RPMI8226 (cell line): ENCODE data around the gene FBXO22.
"Not testable (repeated sequence)": the region's sequence is repeated elsewhere in the genome, so short reads cannot be mapped to it uniquely, and the experiment has no call there.

Source experiments
- DNase-seq: peaks from one replicate; pipeline ENCODE4 v3.0.0-alpha.2; 2015

Gene FBXO22

DNA sequence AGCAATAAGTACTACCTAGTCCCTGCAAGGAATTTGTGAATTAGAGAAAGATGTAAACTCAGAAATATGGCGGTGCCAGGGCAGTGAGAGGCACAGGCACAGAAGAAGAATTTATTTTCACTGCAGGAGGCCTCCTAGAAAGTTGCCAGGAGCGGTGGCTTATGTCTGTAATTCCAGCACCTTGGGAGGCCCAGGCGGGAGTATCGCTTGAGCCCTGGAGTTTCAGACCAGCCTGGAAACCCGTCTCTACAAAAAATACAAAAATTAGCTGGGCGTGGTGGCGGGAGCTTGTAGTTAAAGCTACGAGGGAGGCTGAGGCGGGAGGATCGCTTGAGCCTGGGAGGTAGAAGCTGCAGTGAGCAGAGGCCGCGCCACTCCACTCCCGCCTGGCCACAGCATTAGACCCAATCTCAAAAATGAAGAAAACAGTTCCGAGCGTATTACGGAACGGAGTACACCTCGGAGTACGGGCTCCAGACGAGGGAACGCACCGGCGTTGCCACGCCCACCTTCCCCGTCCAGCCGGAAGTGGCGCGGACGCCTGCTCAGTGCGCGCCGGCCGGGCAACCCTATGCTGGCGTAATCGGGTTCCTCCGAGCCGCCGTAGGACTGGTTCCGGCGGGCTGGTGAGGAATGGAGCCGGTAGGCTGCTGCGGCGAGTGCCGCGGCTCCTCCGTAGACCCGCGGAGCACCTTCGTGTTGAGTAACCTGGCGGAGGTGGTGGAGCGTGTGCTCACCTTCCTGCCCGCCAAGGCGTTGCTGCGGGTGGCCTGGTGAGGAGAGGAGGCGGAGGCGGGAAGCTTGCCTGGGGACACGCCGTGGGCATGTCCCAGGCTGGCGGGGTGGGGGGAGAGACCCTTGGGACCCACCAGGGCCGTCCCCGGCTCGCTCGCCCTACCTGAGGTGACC is at the start of gene FBXO22:
FBXO22 (plus strand) TSS at position 548 of the 909 bp plus-strand sequence; CDS start at position 634, 86 bp downstream.
- peak; percentile 99 for DNase-seq

DNA sequence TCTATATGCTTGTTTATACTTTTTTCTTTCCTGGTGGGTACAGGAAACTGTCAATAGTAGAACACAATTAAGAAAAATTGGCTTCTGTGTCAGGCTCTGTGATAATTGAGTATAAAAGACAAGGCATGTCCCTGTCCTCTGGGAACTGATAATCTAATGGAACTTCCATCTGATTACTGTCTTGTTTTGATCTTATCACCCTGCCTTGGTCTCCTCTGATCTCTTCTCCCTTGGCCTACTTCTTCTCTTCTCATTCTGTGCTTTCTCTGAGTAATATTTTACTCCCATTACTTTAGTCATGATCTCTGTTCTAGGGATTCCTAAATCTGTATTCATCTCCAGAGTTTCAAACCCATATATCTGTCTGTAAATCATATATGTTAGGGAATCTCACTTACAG is 45.8 kb upstream of the FBXO22 start:
- no peak for DNase-seq

DNA sequence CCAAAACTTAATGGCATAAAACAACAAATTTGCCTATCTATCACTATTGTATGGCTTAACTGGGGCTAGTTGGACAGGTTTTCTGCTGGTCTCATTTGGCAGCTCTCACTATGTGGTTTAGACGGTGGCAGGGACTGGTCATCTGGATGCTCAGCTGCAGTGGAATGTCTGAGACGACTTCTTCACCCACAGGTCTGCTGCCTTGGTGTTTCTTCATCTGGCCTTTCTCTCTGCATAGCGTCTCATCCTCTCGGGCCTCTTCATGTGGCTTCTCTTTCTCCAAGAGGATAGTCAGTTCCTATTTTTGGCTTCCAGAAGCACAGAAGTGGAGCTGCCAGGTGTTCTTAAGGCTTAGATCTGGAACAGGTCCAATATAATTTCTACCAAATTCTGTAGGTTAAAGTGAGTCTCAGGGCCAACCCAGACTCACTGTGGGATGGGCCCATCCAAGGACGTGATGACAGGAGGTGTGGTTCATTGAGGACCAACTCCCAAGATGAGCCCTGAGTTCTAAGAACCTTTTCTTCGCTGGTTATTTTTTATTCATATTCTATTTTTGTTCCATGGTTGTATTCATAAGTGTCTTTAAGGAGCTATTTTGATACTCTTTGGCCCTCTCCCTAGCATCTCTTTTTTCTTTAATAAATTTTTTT is 41.8 kb upstream of the FBXO22 start:
- peak; percentile 57 for DNase-seq

DNA sequence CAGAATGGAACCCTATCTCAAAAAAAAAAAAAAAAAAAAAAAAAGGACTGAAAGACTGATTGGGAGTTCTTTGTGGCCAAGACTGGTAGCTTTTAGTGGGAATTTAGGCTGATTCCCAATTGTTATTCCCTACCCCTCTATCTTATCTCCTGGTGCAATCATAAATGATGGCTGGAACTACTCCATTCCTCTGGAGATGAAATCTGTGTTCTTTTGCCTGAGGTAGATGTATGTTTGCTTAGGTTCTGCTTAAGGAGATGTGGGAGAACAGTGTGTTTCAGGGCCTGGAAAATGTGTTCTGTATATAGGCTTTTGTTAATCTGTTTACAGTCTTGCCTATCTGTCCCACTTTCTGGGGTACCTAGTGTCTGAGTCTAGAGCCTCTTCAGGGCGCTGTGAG is 40.9 kb upstream of the FBXO22 start:
- DNase-seq, result no peak

DNA sequence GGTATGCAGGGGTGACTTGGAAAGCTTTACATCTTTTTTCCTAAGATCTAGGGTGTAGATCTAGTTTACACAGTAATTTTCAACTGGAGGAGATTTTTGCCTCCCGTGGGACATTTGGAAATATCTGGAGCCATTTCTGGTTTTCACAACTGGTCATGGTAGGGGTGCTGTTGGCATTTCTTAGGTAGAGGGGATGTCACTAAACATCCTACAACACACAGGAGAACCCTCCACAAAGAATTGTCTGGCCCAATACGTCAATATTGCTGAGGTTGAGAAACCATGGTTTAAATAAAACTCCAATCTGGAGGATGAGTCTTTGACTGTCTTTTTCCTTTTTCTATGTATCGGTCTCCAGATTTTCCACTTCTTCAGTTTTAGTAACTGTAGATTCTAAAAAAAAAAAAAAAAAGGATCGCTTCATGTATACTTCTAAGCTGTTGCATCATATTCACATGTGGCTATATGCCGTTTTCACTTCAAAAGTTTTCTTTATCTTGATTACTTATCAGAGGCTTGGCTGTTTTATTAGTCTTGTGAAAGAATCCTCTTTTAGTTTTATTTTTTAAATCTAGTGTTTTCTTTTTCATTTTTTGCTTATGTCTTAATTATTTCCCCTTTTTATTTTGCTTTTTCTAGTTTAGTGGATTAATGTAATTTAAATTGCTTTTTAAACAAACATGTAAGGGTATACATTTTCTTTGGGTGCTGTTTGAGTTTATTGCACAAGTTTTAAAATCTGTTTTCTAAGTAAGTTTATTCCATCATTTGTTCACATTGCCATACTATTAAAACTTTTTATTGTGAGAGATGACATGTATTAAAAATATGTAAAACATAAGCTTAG is 39.2 kb upstream of the FBXO22 start:
- DNase-seq, result no peak

DNA sequence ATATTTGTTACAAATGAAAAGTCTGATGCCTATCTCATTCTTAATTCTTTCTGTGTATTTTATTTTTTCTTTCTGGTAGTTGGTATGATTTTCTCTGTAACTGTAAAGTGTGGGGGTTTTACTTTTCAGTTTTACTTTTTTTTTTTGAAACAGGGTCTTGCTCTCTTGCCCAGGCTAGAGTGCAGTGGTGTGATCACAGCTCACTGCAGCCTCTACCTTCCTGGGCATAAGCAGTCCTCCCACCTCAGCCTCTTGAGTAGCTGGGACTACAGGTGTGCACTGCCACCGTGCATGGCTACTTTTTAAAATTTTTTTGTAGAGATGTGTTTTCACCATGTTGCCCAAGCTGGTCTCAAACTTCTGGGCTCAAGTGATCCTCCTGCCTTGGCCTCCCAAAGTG is 37.6 kb upstream of the FBXO22 start:
- DNase-seq, result not testable (repeated sequence)

DNA sequence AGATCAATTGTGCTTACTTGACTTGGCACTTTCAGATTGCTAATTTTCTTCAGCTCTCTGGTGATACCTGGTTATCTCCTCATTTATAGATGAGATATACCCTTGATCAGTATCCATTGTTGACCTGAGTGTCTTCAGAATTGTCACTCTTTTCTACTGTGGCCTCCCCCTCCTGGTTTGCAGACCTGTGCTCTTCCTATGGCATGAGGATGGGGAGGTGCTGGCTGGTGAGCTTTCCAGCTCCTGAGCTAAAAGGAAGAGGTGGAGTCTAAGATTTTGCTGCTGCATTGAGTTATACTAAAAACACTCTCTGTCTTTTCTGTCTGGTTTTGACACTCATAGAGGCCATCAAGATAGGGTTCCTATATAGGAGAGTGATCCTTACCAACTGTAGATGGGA is 36.8 kb upstream of the FBXO22 start:
- no peak for DNase-seq

DNA sequence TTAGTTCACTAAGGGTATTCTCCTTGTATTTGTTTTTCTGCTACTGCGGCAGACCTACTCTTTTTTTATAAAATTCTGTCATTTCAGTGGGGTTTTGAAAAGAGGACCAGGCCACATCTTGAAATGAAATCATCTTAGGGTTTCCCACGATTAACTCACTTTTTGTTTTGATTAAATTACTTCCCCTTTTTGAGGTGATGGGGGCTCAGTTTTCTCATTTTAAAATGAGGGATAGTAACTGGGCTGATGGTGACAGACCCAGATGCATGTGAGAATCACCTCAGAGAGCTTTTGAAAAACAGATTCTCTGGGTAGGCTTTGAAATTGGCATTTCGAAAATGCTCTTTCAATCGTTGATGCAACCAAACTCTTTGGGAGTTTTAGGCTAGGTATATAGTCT is 36.2 kb upstream of the FBXO22 start:
- DNase-seq, result no peak

DNA sequence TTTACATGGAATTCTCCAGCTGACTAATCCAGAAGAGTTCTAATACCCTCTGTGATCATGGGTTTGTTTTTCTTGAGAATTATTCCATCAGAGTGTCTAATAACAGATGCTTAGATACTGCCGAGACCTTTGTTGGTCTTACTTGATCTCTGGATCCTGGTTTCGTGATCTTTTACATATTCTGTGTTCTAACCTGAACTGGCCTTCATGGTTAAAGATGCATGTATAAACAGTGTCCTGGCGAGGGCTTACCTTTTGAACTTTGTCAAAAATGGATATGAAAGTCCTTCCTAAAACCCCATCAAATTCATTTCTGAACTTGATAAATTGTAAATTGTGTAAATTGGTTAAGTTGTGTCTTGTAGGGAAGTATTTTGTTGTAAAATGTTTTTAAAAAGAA is 35.7 kb upstream of the FBXO22 start:
- no peak for DNase-seq

DNA sequence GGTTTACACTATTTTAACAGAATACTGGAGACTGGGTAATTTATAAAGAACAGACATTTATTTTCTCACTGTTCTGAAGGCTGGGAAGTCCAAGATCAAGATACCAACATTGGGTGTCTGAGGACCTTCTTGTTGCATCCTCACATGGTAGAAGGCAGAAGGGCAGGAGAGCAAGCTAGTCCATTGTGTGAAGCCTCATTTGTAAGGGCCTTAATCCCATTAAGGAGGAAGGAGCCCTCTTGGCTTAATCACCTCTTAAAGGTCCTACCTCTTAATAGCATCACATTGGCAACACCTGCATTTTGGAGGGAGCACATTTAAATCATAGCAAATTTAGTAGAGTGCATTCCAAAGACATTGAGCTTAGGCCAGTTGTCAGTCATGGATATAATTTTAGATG is 34.2 kb upstream of the FBXO22 start:
- DNase-seq, result no peak

DNA sequence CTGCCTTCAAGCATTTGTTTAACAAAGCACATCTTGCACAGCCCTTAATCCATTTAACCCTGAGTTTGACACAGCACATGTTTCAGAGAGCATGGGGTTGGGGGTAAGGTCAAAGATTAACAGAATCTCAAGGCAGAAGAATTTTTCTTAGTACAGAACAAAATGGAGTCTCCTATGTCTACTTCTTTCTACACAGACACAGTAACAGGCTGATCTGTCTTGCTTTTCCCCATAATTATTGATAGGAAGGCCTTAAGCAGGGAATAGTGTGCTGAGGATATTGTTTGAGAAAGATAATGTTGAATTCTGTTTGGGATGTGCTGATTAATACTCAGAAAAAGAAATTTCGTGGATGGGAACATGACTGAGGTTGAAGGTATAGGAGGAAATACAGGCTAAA is 32.1 kb upstream of the FBXO22 start:
- DNase-seq, result not testable (repeated sequence)

DNA sequence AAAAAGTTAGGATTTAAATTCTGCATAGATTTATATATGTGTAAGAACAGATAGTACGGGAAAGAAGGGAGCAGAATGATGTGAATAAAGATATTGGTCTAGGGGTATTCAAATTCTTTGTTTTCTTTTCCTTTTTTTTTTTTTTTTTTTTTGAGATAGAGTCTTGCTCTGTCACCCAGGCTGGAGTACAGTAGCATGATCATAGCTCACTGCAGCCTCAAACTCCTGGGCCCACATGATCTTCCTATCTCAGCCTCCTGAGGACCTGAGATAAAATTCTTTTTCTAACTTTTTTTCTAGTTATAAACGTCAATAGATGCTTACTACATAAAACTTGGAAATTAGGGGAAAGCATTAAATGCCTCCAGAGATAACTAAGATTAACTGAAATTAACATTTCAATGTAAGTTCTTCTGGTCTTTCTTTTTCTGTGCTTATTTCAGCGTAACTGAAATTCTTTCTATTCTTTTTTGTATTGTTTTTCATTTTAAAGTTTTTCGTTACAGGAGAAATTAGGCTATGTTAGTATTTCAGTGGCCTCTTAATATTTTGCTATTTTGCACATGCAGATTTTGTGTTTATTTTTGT is 31.2 kb upstream of the FBXO22 start:
- DNase-seq, result no peak

DNA sequence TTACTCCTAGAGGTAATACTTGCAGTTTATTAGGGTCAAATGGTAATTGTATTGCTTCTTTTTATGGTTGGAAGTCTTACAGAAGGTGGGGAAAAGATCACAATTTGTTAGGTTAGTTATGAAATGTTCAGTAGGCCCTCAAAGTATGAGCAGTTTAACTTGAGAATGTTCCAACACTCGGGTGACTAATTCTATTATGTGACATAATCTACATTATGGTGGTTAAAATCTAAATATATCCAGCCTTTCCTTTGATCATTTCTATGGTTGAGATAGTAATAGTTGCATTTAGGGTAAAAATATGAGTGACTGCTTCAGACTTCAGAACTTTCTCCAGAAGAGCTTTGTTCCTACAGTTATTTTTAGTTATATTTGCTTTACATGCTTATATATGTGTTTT is 19.6 kb upstream of the FBXO22 start:
- no peak for DNase-seq

DNA sequence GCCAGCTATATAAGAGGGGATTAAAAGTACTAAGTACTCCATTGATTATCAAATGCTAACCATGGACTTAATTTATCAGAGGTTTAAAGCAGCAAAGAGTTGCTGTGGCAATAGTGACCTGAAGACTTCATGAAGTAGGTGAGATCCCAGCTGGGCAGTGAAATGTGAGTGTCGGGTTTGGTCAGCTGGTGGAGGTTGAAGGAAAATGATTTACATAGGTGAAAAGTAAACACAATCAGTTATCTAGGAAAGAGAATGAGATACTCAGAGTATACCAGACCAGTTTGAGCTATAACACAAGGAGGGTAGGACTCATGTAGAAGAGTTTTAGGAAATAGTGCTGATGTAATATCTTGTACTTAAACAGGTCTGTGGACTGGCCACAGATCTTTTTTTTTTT is 16.5 kb upstream of the FBXO22 start:
- DNase-seq, result no peak

DNA sequence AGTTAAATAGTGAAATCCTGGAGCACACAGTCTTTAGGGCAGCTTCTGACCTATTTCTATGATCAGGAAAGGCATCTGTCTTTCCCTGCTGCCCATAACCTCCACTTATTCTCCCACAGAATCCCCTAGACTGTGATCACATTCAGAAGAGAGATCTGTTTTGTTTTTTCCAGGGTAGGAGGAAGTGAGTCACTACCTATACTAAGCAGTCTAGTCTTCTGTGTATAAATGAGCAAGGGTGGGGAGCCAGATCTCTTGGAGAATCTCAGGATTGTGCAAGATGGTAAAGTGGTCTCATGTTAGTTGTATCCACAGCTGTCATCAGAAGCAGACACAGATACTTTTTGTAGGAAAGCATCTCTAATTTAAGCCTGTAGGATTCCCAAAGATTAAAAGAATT is 11.8 kb upstream of the FBXO22 start:
- DNase-seq, result no peak

DNA sequence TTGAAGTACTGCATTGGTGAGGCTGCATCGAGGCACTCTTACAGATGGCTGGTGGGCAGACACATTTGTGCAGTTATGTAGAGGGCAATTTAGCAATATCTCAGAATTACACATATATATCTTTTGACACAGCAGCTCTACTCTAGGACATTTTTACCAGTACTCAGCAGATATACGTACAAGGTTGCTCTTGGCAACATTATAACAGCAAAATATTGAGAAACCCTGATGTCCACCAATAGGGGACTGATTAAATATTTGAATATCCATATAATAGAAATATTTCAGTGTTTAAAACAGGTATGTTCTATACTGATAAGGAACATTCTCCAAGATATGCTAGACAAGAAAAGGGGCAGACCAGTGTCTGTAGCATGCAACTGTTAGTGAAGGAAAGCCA is 7.9 kb upstream of the FBXO22 start:
- DNase-seq, result no peak

DNA sequence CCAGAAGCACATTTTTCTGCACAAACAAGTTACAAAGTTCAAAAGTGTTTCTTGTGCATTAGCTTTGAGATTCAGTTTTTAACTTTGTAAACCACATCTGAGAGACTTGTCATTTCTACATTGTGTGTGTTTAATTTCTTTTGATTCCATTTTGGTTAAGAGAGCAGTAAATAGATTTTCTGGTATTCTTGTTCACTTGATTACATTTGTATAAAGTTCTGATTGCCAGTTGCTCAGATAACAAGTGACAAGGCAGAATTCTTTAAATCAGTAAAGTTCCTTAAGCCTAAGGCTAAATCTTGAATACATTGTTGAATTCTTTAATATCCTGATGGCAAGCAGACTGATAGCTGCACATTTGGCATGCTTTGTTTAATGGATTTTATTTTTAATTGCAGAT is 3.1 kb upstream of the FBXO22 start:
- no peak for DNase-seq

DNA sequence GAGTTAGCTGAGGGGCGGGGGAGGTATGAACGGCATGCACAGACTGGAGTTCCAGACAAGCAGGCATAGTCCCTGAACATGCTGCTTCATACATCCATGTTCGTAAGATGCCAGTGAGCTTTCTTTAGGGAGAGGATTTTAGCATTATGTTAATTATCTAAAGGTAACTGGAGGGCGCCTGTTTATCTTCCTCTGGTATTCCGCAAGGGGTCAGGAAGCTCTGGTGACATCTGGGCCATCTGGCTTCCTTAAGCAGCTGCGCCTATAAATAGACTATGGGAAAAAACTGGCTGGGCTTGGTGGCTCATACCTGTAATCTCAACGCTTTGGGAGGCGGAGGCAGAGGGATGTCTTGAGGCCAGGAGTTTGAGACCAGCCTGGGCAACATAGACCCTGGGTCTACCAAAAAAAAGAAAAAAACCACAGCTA is 1.5 kb upstream of the FBXO22 start:
- DNase-seq, result no peak

DNA sequence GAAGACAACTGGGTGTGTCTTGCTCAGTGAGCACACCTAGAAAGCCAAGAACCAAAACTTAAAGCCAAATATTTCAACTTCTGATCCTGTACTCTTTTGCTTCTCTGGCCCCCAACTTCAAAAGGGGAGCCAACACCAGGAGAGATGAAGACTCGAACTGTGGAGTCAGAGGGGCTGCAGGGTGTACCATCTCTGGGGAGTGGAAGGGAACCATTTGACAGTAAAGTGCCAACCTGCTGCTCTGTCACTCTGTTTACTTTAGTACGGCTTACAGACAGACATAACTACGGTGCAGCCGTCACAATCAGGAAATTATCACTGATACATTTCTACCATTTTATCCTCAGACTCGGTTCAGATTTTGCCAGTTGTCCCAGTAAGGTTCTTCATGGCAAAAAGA is 1.6 kb downstream of the FBXO22 start:
- DNase-seq, result no peak

DNA sequence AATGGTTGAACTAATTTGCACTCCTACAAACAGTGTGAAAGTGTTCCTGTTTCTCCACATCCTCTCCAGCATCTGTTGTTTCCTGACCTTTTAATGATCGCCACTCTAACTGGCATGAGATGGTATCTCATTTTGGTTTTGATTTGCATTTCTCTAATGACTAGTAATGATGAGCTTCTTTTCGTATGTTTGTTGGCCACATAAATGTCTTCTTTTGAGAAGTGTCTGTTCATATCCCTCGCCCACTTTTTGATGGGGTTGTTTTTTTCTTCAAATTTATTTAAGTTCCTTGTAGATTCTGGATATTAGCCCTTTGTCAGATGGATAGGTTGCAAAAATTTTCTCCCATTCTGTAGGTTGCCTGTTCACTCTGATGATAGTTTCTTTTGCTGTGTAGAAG is 6.7 kb downstream of the FBXO22 start:
- not testable (repeated sequence) for DNase-seq

DNA sequence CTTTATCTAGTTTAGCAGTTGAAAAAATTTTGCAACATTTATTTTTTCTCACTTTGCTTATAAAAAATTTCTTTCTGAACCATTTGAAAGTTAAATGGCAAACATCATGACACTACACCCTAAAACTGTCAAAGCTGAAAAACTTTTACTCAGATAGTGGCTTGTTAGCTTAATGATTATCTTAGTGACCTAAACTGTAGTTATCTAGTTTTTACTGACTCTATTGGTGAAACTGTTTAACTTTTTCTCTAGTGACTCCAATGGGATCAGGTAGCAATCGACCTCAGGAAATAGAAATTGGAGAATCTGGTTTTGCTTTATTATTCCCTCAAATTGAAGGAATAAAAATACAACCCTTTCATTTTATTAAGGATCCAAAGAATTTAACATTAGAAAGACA is 13.3 kb downstream of the FBXO22 start:
- DNase-seq, result no peak

DNA sequence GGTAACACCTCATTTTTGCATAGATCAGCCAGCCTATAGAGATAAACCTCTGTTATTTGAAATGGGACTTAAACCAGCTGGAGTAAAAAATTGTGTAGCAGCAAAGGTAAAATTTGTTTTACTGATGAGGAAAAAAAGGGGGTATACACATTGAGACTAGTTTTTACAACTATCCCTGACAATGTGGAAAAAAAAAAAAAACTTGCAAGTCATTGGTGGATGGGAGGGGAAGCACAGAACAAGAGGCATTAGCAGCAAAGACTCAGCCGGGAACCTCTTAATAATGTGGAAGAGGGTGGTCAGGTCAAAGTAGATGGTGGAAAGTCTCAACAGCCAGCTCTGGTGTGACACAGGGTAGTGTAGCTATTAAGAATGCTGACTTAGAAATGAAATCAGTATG is 14.5 kb downstream of the FBXO22 start:
- DNase-seq, result no peak

DNA sequence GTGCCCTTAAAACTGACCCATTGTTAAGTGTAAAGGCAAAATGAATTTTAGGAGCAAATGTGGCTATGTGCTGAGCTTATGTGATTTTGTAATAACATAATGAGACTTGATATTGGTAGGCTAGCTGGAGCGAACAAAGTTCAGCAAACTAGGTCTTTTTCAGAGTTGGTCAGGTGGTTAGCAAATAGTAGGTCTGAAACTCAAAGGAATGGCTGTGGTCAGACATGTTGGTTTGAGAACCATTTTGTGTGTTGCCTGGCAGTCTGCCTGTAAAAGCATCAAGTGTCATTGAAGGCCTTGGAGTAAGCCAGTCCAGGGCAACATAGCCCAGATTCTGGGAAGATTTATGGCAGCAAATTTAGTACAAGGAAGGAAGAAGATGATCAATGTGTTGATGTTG is 16.4 kb downstream of the FBXO22 start:
- no peak for DNase-seq
